C4-2B (cell line): Measurements from ENCODE around the gene ST3GAL6.

Source experiments
- ZFX ChIP-seq: fragments of 450-650 bp; IDR thresholded peaks from 2 replicates; pipeline ENCODE4 v1.6.1; 2017
- TF ChIP-seq, protein P1 (sequence below): fragments of 450-650 bp; conservative IDR thresholded peaks from 2 replicates; pipeline ENCODE4 v1.5.1; 2017; ENCODE audit warnings: mild to moderate bottlenecking

DNA sequence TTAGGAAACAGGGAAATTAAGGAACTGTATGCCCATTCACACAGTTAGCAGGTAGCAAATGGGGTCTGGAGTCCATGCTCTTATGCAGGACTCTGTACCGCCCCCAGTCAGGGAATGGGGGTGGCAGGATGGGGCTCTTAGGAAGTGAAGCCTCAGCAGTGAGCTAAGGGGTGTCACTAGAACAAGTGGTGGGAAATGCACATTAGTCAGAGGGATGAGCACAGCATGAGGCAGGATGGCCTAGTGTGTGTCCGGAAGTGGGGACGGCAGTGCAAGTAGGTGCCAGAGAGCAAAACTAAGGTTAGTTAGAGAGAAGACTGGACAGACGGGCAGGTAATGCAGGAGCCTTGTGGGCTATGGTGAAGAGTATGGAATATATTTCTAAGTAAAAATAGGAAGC lies 60.7 kb downstream of the ST3GAL6 start:
- TF ChIP-seq, protein P1, sequence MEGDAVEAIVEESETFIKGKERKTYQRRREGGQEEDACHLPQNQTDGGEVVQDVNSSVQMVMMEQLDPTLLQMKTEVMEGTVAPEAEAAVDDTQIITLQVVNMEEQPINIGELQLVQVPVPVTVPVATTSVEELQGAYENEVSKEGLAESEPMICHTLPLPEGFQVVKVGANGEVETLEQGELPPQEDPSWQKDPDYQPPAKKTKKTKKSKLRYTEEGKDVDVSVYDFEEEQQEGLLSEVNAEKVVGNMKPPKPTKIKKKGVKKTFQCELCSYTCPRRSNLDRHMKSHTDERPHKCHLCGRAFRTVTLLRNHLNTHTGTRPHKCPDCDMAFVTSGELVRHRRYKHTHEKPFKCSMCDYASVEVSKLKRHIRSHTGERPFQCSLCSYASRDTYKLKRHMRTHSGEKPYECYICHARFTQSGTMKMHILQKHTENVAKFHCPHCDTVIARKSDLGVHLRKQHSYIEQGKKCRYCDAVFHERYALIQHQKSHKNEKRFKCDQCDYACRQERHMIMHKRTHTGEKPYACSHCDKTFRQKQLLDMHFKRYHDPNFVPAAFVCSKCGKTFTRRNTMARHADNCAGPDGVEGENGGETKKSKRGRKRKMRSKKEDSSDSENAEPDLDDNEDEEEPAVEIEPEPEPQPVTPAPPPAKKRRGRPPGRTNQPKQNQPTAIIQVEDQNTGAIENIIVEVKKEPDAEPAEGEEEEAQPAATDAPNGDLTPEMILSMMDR, result no peak
- no peak for TF ChIP-seq ZFX
